SK-N-SH treated with all-trans-retinoic acid at 6 μM for 48 hours (cell line): Measurements from ENCODE around the gene MYO5B.
A peak's percentile ranks its signal among the peaks of the same experiment; 100 is the strongest.

ENCODE experiments used
- ATAC-seq: fragments of 200-7000 bp; cut with Tn5 transposase; 3 replicates; pipeline ENCODE4 v1.9.1; 2020; ENCODE audit warnings: mild to moderate bottlenecking, moderate library complexity
- ARNTL ChIP-seq: fragments of 450-650 bp; formaldehyde crosslinking; IDR thresholded peaks from 2 replicates; pipeline ENCODE4 v1.5.0; 2020; ENCODE audit warnings: low read depth, mild to moderate bottlenecking, moderate library complexity, borderline replicate concordance
- BACH2 ChIP-seq: fragments of 250-450 bp; sonication (Bioruptor Pico); IDR thresholded peaks from 2 replicates; pipeline ENCODE4 v1.9.0; 2021; ENCODE audit warnings: mild to moderate bottlenecking, borderline replicate concordance
- CSDC2 ChIP-seq: fragments of 250-450 bp; sonication (Bioruptor Pico); IDR thresholded peaks from 2 replicates; pipeline ENCODE4 v1.5.0; 2020; ENCODE audit warnings: mild to moderate bottlenecking, moderate library complexity
- CSRNP3 ChIP-seq: fragments of 250-450 bp; sonication (Bioruptor Pico); IDR thresholded peaks from 2 replicates; pipeline ENCODE4 v1.5.1; 2021; ENCODE audit warnings: mild to moderate bottlenecking, moderate library complexity
- ESRRG ChIP-seq: fragments of 250-450 bp; sonication (Bioruptor Pico); IDR thresholded peaks from 2 replicates; pipeline ENCODE4 v1.6.1; 2021; ENCODE audit warnings: mild to moderate bottlenecking
- GLIS3 ChIP-seq: fragments of 250-450 bp; sonication (Bioruptor Pico); IDR thresholded peaks from 2 replicates; pipeline ENCODE4 v1.5.0; 2020; ENCODE audit warnings: mild to moderate bottlenecking, moderate library complexity
- OSR1 ChIP-seq: fragments of 250-450 bp; sonication (Bioruptor Pico); IDR thresholded peaks from 2 replicates; pipeline ENCODE4 v1.8.0; 2022; ENCODE audit warnings: moderate library complexity, mild to moderate bottlenecking, inconsistent platforms
- PATZ1 ChIP-seq: fragments of 250-450 bp; sonication (Bioruptor Pico); IDR thresholded peaks from 2 replicates; pipeline ENCODE4 v1.8.0; 2020; ENCODE audit warnings: mild to moderate bottlenecking, moderate library complexity, borderline replicate concordance
- PPARA ChIP-seq: fragments of 250-450 bp; sonication (Bioruptor Pico); IDR thresholded peaks from 2 replicates; pipeline ENCODE4 v1.5.0; 2020; ENCODE audit warnings: mild to moderate bottlenecking, borderline replicate concordance
- TCF4 ChIP-seq: fragments of 250-450 bp; sonication (Bioruptor Pico); IDR thresholded peaks from 2 replicates; pipeline ENCODE4 v1.8.0; 2021; ENCODE audit warnings: mild to moderate bottlenecking, moderate library complexity, borderline replicate concordance
- TOX ChIP-seq: fragments of 250-450 bp; sonication (Bioruptor Pico); IDR thresholded peaks from 2 replicates; pipeline ENCODE4 v1.8.0; 2021; ENCODE audit warnings: mild to moderate bottlenecking, moderate library complexity, borderline replicate concordance
- ZC3H10 ChIP-seq: fragments of 250-450 bp; sonication (Bioruptor Pico); IDR thresholded peaks from 2 replicates; pipeline ENCODE4 v1.5.1; 2021; ENCODE audit warnings: mild to moderate bottlenecking, moderate library complexity
- ZFP3 ChIP-seq: fragments of 250-450 bp; sonication (Bioruptor Pico); IDR thresholded peaks from 2 replicates; pipeline ENCODE4 v1.5.0; 2020; ENCODE audit warnings: mild to moderate bottlenecking, moderate library complexity
- ZFP30 ChIP-seq: fragments of 450-650 bp; formaldehyde crosslinking; IDR thresholded peaks from 2 replicates; pipeline ENCODE4 v1.5.0; 2022; ENCODE audit warnings: mild to moderate bottlenecking, moderate library complexity
- ZNF565 ChIP-seq: fragments of 450-650 bp; formaldehyde crosslinking; conservative IDR thresholded peaks from 2 replicates; pipeline ENCODE4 v1.5.0; 2020; ENCODE audit warnings: low read depth, mild to moderate bottlenecking, moderate library complexity
- ZNF70 ChIP-seq: fragments of 450-650 bp; formaldehyde crosslinking; IDR thresholded peaks from 2 replicates; pipeline ENCODE4 v1.5.0; 2020; ENCODE audit warnings: mild to moderate bottlenecking, moderate library complexity
- ZNF8 ChIP-seq: fragments of 450-650 bp; formaldehyde crosslinking; IDR thresholded peaks from 2 replicates; pipeline ENCODE4 v1.5.0; 2020; ENCODE audit warnings: mild to moderate bottlenecking, moderate library complexity
- TF ChIP-seq, protein P1 (sequence below): fragments of 250-450 bp; sonication (Bioruptor Pico); IDR thresholded peaks from 2 replicates; pipeline ENCODE4 v1.8.0; 2021; ENCODE audit warnings: low read depth, mild to moderate bottlenecking, moderate library complexity, borderline replicate concordance
- TF ChIP-seq, protein P2 (sequence below): fragments of 250-450 bp; sonication (Bioruptor Pico); IDR thresholded peaks from 2 replicates; pipeline ENCODE4 v1.5.1; 2020; ENCODE audit warnings: low read depth, mild to moderate bottlenecking, moderate library complexity

The MYO5B gene

GRCh38 chr18:49915352-49915751, 279.6 kb downstream of the MYO5B start:
- peak; percentile 40 for ATAC-seq
- no peak for TF ChIP-seq CSRNP3 (CRISPR knock-in tag)
- TF ChIP-seq CSDC2 (CRISPR knock-in tag): no peak
- no peak for TF ChIP-seq ZNF70 (CRISPR knock-in tag)

DNA sequence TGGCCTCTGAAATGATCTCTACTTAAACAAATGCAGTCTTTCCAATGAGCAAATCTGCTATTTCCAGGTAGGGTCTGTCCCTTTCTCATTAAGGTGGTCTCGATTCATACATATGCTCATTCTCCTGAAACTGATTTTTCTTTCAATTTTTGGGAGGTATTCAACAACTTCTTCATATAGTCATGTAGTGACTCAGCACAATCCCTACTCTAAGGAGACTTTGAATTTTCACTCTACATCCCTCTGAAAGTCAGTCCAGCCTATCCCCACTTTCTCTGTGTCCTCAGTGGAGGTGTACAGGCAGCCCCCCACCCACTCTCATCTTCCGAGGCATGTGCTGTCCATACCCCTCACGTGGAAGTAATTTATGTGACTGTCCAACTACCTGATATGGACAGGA, 281.7 kb downstream of the MYO5B start:
- TF ChIP-seq TCF4 (CRISPR knock-in tag) (no peak), ARNTL (CRISPR knock-in tag) (no peak), BACH2 (CRISPR knock-in tag) (no peak), ESRRG (no peak), CSRNP3 (CRISPR knock-in tag) (no peak), ZFP30 (CRISPR knock-in tag) (no peak), CSDC2 (CRISPR knock-in tag) (no peak), PATZ1 (no peak), GLIS3 (CRISPR knock-in tag) (no peak), ZNF70 (CRISPR knock-in tag) (no peak), ZNF565 (CRISPR knock-in tag) (no peak), PPARA (CRISPR knock-in tag) (no peak), OSR1 (no peak), ZFP3 (CRISPR knock-in tag) (no peak), ZC3H10 (no peak), TOX (CRISPR knock-in tag) (no peak), ZNF8 (CRISPR knock-in tag) (no peak)
- TF ChIP-seq, protein P1, sequence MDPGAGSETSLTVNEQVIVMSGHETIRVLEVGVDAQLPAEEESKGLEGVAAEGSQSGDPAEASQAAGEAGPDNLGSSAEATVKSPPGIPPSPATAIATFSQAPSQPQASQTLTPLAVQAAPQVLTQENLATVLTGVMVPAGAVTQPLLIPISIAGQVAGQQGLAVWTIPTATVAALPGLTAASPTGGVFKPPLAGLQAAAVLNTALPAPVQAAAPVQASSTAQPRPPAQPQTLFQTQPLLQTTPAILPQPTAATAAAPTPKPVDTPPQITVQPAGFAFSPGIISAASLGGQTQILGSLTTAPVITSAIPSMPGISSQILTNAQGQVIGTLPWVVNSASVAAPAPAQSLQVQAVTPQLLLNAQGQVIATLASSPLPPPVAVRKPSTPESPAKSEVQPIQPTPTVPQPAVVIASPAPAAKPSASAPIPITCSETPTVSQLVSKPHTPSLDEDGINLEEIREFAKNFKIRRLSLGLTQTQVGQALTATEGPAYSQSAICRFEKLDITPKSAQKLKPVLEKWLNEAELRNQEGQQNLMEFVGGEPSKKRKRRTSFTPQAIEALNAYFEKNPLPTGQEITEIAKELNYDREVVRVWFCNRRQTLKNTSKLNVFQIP (CRISPR knock-in tag): no peak
- TF ChIP-seq, protein P2, sequence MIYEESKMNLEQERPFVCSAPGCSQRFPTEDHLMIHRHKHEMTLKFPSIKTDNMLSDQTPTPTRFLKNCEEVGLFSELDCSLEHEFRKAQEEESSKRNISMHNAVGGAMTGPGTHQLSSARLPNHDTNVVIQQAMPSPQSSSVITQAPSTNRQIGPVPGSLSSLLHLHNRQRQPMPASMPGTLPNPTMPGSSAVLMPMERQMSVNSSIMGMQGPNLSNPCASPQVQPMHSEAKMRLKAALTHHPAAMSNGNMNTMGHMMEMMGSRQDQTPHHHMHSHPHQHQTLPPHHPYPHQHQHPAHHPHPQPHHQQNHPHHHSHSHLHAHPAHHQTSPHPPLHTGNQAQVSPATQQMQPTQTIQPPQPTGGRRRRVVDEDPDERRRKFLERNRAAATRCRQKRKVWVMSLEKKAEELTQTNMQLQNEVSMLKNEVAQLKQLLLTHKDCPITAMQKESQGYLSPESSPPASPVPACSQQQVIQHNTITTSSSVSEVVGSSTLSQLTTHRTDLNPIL: no peak
- TF ChIP-seq, all 23 proteins: peak for 0
- ATAC-seq: no peak

DNA sequence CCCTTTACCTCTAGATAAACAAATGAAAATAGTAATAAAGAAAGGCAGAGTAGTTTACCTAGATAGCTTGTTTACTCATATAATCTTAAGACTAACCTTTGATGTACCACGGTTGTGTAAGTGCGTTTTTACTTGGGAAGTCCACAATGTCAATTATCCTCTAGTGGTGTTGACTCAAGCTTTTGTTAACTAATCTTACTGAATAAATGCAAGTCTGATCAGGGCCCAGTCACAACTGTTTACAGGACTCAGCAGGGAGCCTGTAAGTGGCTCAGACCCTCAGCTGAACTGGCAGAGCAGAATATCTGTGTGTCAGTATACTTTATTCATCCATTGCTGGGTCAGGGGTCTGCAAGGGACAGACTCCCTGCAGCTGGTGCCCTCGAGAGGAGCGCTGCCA, 283.5 kb downstream of the MYO5B start:
- no peak for ATAC-seq
- TF ChIP-seq CSRNP3 (CRISPR knock-in tag): no peak
- TF ChIP-seq, protein P1 (CRISPR knock-in tag): no peak
- no peak for TF ChIP-seq ZC3H10
- no peak for TF ChIP-seq TCF4 (CRISPR knock-in tag)
- no peak for TF ChIP-seq CSDC2 (CRISPR knock-in tag)
- no peak for TF ChIP-seq PATZ1
- TF ChIP-seq ZNF565 (CRISPR knock-in tag): no peak
- no peak for TF ChIP-seq ZFP3 (CRISPR knock-in tag)
- TF ChIP-seq ZFP30 (CRISPR knock-in tag): no peak
- no peak for TF ChIP-seq ARNTL (CRISPR knock-in tag)
- TF ChIP-seq, protein P2: no peak
- no peak for TF ChIP-seq PPARA (CRISPR knock-in tag)
- TF ChIP-seq ZNF8 (CRISPR knock-in tag): no peak
